Spleen (tissue), 13 donors: ENCODE data around the gene TBX20. TPM values are rescaled to one million over a fixed set of nuclear protein-coding genes. Genes with fewer than 3 reads are reported as not detected.
A peak's percentile ranks its signal among the peaks of the same experiment; 100 is the strongest.

Experiments
- DNase-seq: peaks from one replicate; pipeline ENCODE4 v3.0.0-alpha.2; 2020
- H3K27ac ChIP-seq, 8 donors: fragments of 200-600 bp; sonication (generic) in 7 of 8; 1 replicate in 4 of 8; 2 replicates in 4 of 8; pipeline versions ENCODE4 v1.5.0 to v1.8.0; 2016 to 2021; ENCODE audit warnings: inconsistent platforms in 4 of 8, mild to moderate bottlenecking in 4 of 8, moderate library complexity in 1 of 8
- H3K27me3 ChIP-seq, 7 donors: fragments of 200-600 bp; sonication (generic) in 6 of 7; replicated peaks in 1 of 7; 1 replicate in 4 of 7; 2 replicates in 3 of 7; pipeline versions ENCODE4 v1.5.0 to v1.8.0; 2016 to 2021; ENCODE audit warnings: inconsistent platforms in 3 of 7, mild to moderate bottlenecking in 1 of 7
- H3K36me3 ChIP-seq, 6 donors: fragments of 200-600 bp; sonication (generic) in 5 of 6; 1 replicate in 4 of 6; 2 replicates in 2 of 6; pipeline versions ENCODE4 v1.5.0 to v1.8.0; 2016 to 2021; ENCODE audit warnings: inconsistent platforms in 2 of 6
- H3K4me1 ChIP-seq, 6 donors: fragments of 200-600 bp; sonication (generic) in 5 of 6; 1 replicate in 3 of 6; 2 replicates in 3 of 6; pipeline versions ENCODE4 v1.5.0 to v1.8.0; 2016 to 2021; ENCODE audit warnings: inconsistent platforms in 3 of 6
- H3K4me3 ChIP-seq, 8 donors: fragments of 200-600 bp; sonication (generic) in 7 of 8; 1 replicate in 4 of 8; 2 replicates in 4 of 8; pipeline versions ENCODE4 v1.5.0 to v1.8.0; 2016 to 2021; ENCODE audit warnings: inconsistent platforms in 4 of 8, mild to moderate bottlenecking in 4 of 8, moderate library complexity in 2 of 8
- H3K9me3 ChIP-seq, 8 donors: fragments of 200-600 bp; sonication (generic) in 7 of 8; 1 replicate in 4 of 8; 2 replicates in 4 of 8; pipeline versions ENCODE4 v1.5.0 to v1.8.0; 2016 to 2021; ENCODE audit warnings: inconsistent platforms in 4 of 8
- POLR2A ChIP-seq, 3 donors: fragments of 450-650 bp; IDR thresholded peaks; one replicate each; pipeline ENCODE4 v1.5.1; 2017; ENCODE audit warnings: antibody characterized with exemption in 3 of 3, mild to moderate bottlenecking in 1 of 3
- POLR2AphosphoS5 ChIP-seq, 3 donors: sonication (generic); formaldehyde crosslinking; IDR thresholded peaks; one replicate each; pipeline ENCODE4 v1.5.1; 2017; ENCODE audit warnings: antibody characterized with exemption in 3 of 3
- WGBS, 5 donors: extraction: QIAGEN DNeasy Blood & Tissue Kit in 3 of 5; methylation state at CpG; one replicate each; pipeline versions ENCODE4 v1.1.5 to v1.1.7; 2013 to 2018; 5-methylcytosine and 5-hydroxymethylcytosine counted together
- intact Hi-C: fragments of 100-400 bp; cut with DNase I; formaldehyde crosslinking; loops from one replicate; pipeline ENCODE4 v1.15.0; 2023; ENCODE audit warnings: low total_unique reads
- long read RNA-seq, 2 donors: transcript quantifications; one replicate each; lab custom pipeline, GENCODE V29; 2026
- polyA plus RNA-seq, 3 donors: library from polyadenylated mRNA; stranded (reverse); fragments of 200-250 nt; gene quantifications; one replicate each; pipeline ENCODE4 v1.2.1, GENCODE V29; 2013
- total RNA-seq, 7 donors: library from RNA; depleted of rRNA in 3 of 7; stranded (reverse); fragments of >200 nt in 3 of 7; fragmentation: NEBNext Ultra II Directional in 4 of 7; extraction: Animal tissue kit (Norgen Biotek cat#: 25700) in 4 of 7; gene quantifications; one replicate each; pipeline versions ENCODE4 v1.1.0 to v1.2.1, GENCODE V29; 2016 to 2021
- TF ChIP-seq, protein P1 (sequence below), 11 experiments: fragments of 200-600 bp in 7 of 11; fragments of 450-650 bp in 4 of 11; sonication (generic) in 4 of 11; IDR thresholded peaks in 8 of 11; conservative IDR thresholded peaks in 3 of 11; 1 replicate in 7 of 11; 2 replicates in 4 of 11; pipeline versions ENCODE4 v1.4.0 to v1.8.0; 2016 to 2021; ENCODE audit warnings: antibody characterized with exemption in 11 of 11, inconsistent platforms in 4 of 11, mild to moderate bottlenecking in 1 of 11
- donor health status: healthy with polysubstance abuse.
- donor health status: DM: no; HTN: no; CAD: no; lungs with moderate emphysema.
- donor health status: DM: no; HTN: no; CAD: no.
- donor health status: Bipolar disorder and iron deficiency.
- donor health status: healthy.
- donor health status: DM: no; HTN: no; CAD: no.
- donor health status: DM: yes; HTN: yes; CAD: no.

The TBX20 gene
- not detected for total RNA-seq
- not detected for polyA plus RNA-seq
- long read RNA-seq, donor 1, result 0 reads
- long read RNA-seq, donor 2, result 0 reads

GRCh38 chr7:35253710-35254495 is at the start of gene TBX20:
TSS of gene TBX20 (minus strand) at chr7:35254100. CDS start at chr7:35253620, 480 bp downstream.
- intact Hi-C loops, result no loop called here
- no peaks in the 10 kb centered on the region for H3K36me3 ChIP-seq
- peaks cover 15 to 100% (median 100%) of the 10 kb centered on the region in 7 donors for H3K27me3 ChIP-seq
- peaks cover 5 to 41% (median 27%) of the 10 kb centered on the region in 6 donors for H3K4me1 ChIP-seq
- peaks cover 0 to 32% (median 0%) of the 10 kb centered on the region in 8 donors for H3K9me3 ChIP-seq
- WGBS, 5 donors, result 2 to 9% (median 4%) methylated on average over 20 to 76 of the region's 76 CpGs
- TF ChIP-seq POLR2AphosphoS5 (IDR thresholded peaks at IDR 0.05), result peak in 2 of 3 donors; percentile 24 to 28
- no peak for TF ChIP-seq POLR2A (IDR thresholded peaks at IDR 0.05)
- DNase-seq, result peak; percentile 74
- peak within 1 kb of the TSS; percentile 23 to 70 (median 45) for H3K4me3 ChIP-seq
- H3K27ac ChIP-seq, result no peak within 1 kb of the TSS

DNA sequence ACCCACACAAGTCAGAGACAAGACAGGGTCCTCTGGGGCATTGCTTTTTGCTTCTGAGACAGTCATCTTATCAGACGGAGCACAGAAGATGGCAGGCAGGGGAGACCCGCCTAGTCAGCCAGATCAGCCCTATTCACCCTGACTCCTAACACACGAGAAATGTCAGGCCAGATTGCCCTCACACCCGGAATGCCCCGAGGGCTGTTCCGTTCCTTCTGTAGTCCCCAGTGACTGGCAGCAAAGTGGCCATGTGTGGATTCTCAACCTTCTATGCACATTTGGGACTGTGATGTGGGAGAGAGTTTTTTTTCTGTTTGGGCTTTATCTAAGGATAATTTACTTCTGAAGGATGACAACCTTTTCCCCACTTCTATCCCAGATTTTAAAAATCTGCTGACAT is 35.5 kb upstream of the TBX20 start:
- Histone ChIP-seq H3K4me3 (no peak overlapping the region), H3K4me1 (no peaks in the 10 kb centered on the region), H3K9me3 (peaks cover 0 to 26% (median 10%) of the 10 kb centered on the region in 8 donors), H3K36me3 (no peaks in the 10 kb centered on the region), H3K27ac (no peak overlapping the region), H3K27me3 (peaks cover 0 to 31% (median 0%) of the 10 kb centered on the region in 7 donors)
- intact Hi-C loops, result no loop called here
- no peak for DNase-seq
- TF ChIP-seq POLR2AphosphoS5 (IDR thresholded peaks at IDR 0.05) (no peak), POLR2A (IDR thresholded peaks at IDR 0.05) (no peak)
- TF ChIP-seq, protein P1, sequence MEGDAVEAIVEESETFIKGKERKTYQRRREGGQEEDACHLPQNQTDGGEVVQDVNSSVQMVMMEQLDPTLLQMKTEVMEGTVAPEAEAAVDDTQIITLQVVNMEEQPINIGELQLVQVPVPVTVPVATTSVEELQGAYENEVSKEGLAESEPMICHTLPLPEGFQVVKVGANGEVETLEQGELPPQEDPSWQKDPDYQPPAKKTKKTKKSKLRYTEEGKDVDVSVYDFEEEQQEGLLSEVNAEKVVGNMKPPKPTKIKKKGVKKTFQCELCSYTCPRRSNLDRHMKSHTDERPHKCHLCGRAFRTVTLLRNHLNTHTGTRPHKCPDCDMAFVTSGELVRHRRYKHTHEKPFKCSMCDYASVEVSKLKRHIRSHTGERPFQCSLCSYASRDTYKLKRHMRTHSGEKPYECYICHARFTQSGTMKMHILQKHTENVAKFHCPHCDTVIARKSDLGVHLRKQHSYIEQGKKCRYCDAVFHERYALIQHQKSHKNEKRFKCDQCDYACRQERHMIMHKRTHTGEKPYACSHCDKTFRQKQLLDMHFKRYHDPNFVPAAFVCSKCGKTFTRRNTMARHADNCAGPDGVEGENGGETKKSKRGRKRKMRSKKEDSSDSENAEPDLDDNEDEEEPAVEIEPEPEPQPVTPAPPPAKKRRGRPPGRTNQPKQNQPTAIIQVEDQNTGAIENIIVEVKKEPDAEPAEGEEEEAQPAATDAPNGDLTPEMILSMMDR (IDR thresholded peaks at IDR 0.05 in 8 of 11, conservative IDR thresholded peaks at IDR 0.05 in 3 of 11), result no peak
- WGBS, 5 donors, result 73 to 89% (median 84%) methylated on average over 6 of the region's 6 CpGs

GRCh38 chr7:35286986-35287385 is 33.1 kb upstream of the TBX20 start:
- TF ChIP-seq POLR2AphosphoS5 (IDR thresholded peaks at IDR 0.05) (no peak), POLR2A (IDR thresholded peaks at IDR 0.05) (no peak)
- TF ChIP-seq, protein P1 (IDR thresholded peaks at IDR 0.05 in 8 of 11, conservative IDR thresholded peaks at IDR 0.05 in 3 of 11), result no peak
- Histone ChIP-seq H3K27ac (no peak overlapping the region), H3K9me3 (peaks cover 0 to 12% (median 2%) of the 10 kb centered on the region in 8 donors), H3K27me3 (peaks cover 0 to 48% (median 0%) of the 10 kb centered on the region in 7 donors), H3K36me3 (no peaks in the 10 kb centered on the region), H3K4me3 (no peak overlapping the region), H3K4me1 (no peaks in the 10 kb centered on the region)
- DNase-seq, result no peak
- intact Hi-C loops, result no loop called here
- WGBS, 5 donors, result 74 to 81% (median 77%) methylated on average over 3 of the region's 3 CpGs

- Histone ChIP-seq H3K27ac (no peak overlapping the region), H3K4me1 (no peaks in the 10 kb centered on the region), H3K4me3 (no peak overlapping the region), H3K36me3 (no peaks in the 10 kb centered on the region), H3K27me3 (peaks cover 0 to 49% (median 0%) of the 10 kb centered on the region in 7 donors), H3K9me3 (peaks cover 0 to 12% (median 2%) of the 10 kb centered on the region in 8 donors)
- intact Hi-C loops, result no loop called here
- no peak for DNase-seq
- TF ChIP-seq, protein P1 (IDR thresholded peaks at IDR 0.05 in 8 of 11, conservative IDR thresholded peaks at IDR 0.05 in 3 of 11), result no peak
- TF ChIP-seq POLR2A (IDR thresholded peaks at IDR 0.05) (no peak), POLR2AphosphoS5 (IDR thresholded peaks at IDR 0.05) (no peak)
Observed at GRCh38 chr7:35286422-35286821, 32.5 kb upstream of the TBX20 start.
